ENCODE data around the gene MTG1.

GRCh38 chr10:133458710-133459453 is 64.9 kb downstream of the MTG1 start:
- no peak for TF ChIP-seq CTCF (conservative IDR thresholded peaks at IDR 0.05; ENCODE audit: low read length)
- no peak for TF ChIP-seq EZH2phosphoT487 (IDR thresholded peaks at IDR 0.05; ENCODE audit: borderline replicate concordance)

Measured in Loucy (cell line).